ENCODE results near the gene CNOT3.

GRCh38 chr19:54104998-54105715 lies 32.4 kb upstream of the CNOT3 start:
- no peak for TF ChIP-seq CTCF (IDR thresholded peaks at IDR 0.05; ENCODE audit: insufficient read depth, low read length, poor library complexity, severe bottlenecking)
- TF ChIP-seq EZH2phosphoT487 (conservative IDR thresholded peaks at IDR 0.05; ENCODE audit: low read length), result no peak

Data from SU-DHL-6 (cell line).